ENCODE results near the gene HS2ST1. TPM values are rescaled to one million over a fixed set of nuclear protein-coding genes. Genes with fewer than 3 reads are reported as not detected.
"Not testable (repeated sequence)": the region's sequence is repeated elsewhere in the genome, so short reads cannot be mapped to it uniquely, and the experiment has no call there.

The HS2ST1 gene
- total RNA-seq, 1 experiment from 2014 or later, result 35.0 TPM

DNA sequence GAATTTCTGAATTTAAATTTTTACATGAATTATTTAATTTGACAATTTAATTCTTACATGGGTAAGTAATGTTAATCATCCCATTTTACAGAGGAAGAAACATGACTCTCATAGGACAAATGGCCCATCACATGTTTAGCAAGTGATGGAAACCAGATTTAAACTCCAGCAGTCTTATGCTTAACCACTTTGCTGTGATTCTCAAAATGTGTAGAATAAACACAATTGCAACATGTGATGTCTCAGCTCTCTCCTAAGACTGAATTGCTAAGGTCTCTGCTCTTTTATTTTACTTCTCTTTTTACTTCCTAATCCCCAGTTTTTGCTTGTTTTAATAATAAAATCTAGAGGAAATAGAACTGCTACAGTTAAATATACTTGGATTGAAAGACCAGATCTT, 42.8 kb downstream of the HS2ST1 start:
- no peaks in the 10 kb centered on the region for H4K20me1 ChIP-seq (ENCODE audit: insufficient read depth)
- no peak for DNase-seq
- no peak for TF ChIP-seq EZH2 (IDR thresholded peaks at IDR 0.05; ENCODE audit: low read depth)
- TF ChIP-seq, protein P1, sequence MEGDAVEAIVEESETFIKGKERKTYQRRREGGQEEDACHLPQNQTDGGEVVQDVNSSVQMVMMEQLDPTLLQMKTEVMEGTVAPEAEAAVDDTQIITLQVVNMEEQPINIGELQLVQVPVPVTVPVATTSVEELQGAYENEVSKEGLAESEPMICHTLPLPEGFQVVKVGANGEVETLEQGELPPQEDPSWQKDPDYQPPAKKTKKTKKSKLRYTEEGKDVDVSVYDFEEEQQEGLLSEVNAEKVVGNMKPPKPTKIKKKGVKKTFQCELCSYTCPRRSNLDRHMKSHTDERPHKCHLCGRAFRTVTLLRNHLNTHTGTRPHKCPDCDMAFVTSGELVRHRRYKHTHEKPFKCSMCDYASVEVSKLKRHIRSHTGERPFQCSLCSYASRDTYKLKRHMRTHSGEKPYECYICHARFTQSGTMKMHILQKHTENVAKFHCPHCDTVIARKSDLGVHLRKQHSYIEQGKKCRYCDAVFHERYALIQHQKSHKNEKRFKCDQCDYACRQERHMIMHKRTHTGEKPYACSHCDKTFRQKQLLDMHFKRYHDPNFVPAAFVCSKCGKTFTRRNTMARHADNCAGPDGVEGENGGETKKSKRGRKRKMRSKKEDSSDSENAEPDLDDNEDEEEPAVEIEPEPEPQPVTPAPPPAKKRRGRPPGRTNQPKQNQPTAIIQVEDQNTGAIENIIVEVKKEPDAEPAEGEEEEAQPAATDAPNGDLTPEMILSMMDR (conservative IDR thresholded peaks at IDR 0.05), result no peak
- no peaks in the 10 kb centered on the region for H3K9me3 ChIP-seq (ENCODE audit: insufficient read depth, low read depth)
- H3K4me2 ChIP-seq, result no peak overlapping the region
- no peaks in the 10 kb centered on the region for H3F3A ChIP-seq (ENCODE audit: insufficient read depth, low read depth)
- intact Hi-C loops (cut with micrococcal nuclease; ENCODE audit: unreplicated experiment), result no loop called here
- no TSS peak for BruUV-seq (replicated peaks)
- no peaks in the 10 kb centered on the region for H3K4me1 ChIP-seq (replicated peaks; ENCODE audit: insufficient read depth)
- H3K79me2 ChIP-seq (ENCODE audit: low read depth), result peaks cover 6% of the 10 kb centered on the region; the same call in 1 of the 2 replicates
- POLR2A ChIA-PET (ENCODE audit: unreplicated experiment), result no interaction called here
- H3K27me3 ChIP-seq (ENCODE audit: insufficient read depth, low read depth), result no peaks in the 10 kb centered on the region
- no peaks in the 10 kb centered on the region for H3K36me3 ChIP-seq (ENCODE audit: low read depth)
- H3K4me3 ChIP-seq, result no peak overlapping the region
- CTCF ChIA-PET, result interaction anchor here (0.7 kb wide), 1 partner anchor 442 kb away, joined by 4 read pairs; no protein-coding TSS in a partner anchor
- no peak overlapping the region for H2AFZ ChIP-seq
- H3K9me2 ChIP-seq (ENCODE audit: insufficient read depth), result no peaks in the 10 kb centered on the region
- no peak overlapping the region for H3K27ac ChIP-seq

DNA sequence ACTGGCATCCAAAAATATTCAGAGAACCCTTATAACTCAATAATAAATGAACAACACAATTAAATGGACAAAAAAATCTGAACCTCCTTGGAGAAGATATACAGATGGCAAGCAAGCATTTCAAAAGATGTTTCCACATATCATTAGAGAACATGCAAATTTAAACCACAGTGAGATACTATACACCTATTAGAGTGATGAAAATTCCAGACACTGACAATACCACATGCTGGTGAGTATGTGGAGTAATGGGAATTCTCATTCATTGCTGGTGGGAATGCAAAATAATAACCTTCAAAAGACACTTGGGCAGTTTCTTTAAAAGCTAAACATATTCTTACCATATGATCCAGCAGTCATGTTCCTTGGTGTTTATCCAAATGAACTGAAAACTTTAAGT, 46.1 kb downstream of the HS2ST1 start:
- H3K27ac ChIP-seq, result no peak overlapping the region
- H3K36me3 ChIP-seq (ENCODE audit: low read depth), result no peaks in the 10 kb centered on the region
- ChIA-PET CTCF (no interaction called here), POLR2A (ENCODE audit: unreplicated experiment) (no interaction called here)
- no peaks in the 10 kb centered on the region for H3K9me3 ChIP-seq (ENCODE audit: insufficient read depth, low read depth)
- TF ChIP-seq EZH2 (IDR thresholded peaks at IDR 0.05; ENCODE audit: low read depth), result no peak
- TF ChIP-seq, protein P1 (conservative IDR thresholded peaks at IDR 0.05), result no peak
- BruUV-seq (replicated peaks), result no TSS peak
- H3K4me1 ChIP-seq (replicated peaks; ENCODE audit: insufficient read depth), result no peaks in the 10 kb centered on the region
- H3K4me3 ChIP-seq, result no peak overlapping the region
- DNase-seq, result no peak
- peaks cover 4% of the 10 kb centered on the region; the same call in 1 of the 2 replicates for H3K79me2 ChIP-seq (ENCODE audit: low read depth)
- H3K4me2 ChIP-seq, result no peak overlapping the region
- no peaks in the 10 kb centered on the region for H3F3A ChIP-seq (ENCODE audit: insufficient read depth, low read depth)
- H4K20me1 ChIP-seq (ENCODE audit: insufficient read depth), result no peaks in the 10 kb centered on the region
- no peaks in the 10 kb centered on the region for H3K27me3 ChIP-seq (ENCODE audit: insufficient read depth, low read depth)
- intact Hi-C loops (cut with micrococcal nuclease; ENCODE audit: unreplicated experiment), result loop anchor here (10.0 kb wide), 1 partner anchor 216 kb away; no protein-coding TSS in a partner anchor
- H3K9me2 ChIP-seq (ENCODE audit: insufficient read depth), result no peaks in the 10 kb centered on the region
- H2AFZ ChIP-seq, result no peak overlapping the region

DNA sequence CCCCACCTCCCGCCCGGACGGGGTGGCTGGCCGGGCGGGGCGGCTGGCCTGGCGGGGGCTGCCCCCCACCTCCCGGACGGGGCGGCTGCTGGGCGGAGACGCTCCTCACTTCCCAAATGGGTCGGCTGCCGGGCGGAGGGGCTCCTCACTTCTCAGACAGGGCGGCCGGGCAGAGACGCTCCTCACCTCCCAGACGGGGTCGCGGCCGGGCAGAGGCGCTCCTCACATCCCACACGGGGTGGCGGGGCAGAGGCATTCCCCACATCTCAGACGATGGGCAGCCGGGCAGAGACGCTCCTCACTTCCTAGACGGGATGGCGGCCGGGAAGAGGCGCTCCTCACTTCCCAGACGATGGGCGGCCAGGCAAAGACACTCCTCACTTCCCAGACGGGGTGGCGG, 49.4 kb downstream of the HS2ST1 start:
- H3K4me3 ChIP-seq; DNase-seq; H3K9me2 ChIP-seq (ENCODE audit: insufficient read depth); H3K4me1 ChIP-seq (replicated peaks; ENCODE audit: insufficient read depth); BruUV-seq (replicated peaks); POLR2A ChIA-PET (ENCODE audit: unreplicated experiment); H3K27me3 ChIP-seq (ENCODE audit: insufficient read depth, low read depth); H3K27ac ChIP-seq; H2AFZ ChIP-seq; H3K4me2 ChIP-seq; H3K36me3 ChIP-seq (ENCODE audit: low read depth); H3F3A ChIP-seq (ENCODE audit: insufficient read depth, low read depth); H4K20me1 ChIP-seq (ENCODE audit: insufficient read depth); H3K9me3 ChIP-seq (ENCODE audit: insufficient read depth, low read depth): not testable (repeated sequence)
- intact Hi-C loops (cut with micrococcal nuclease; ENCODE audit: unreplicated experiment), result loop anchor here (2.0 to 10.0 kb wide), 2 partner anchors 131 to 219 kb away; no protein-coding TSS in a partner anchor
- H3K79me2 ChIP-seq (ENCODE audit: low read depth), result 0 out of 2 replicates have a peak, but pooled peaks cover 12% of the 10 kb centered on the region
- CTCF ChIA-PET, result interaction anchor here (0.7 kb wide), 1 partner anchor 138 kb away, joined by 5 read pairs; no protein-coding TSS in a partner anchor

All from PC-9 (cell line).